Subcutaneous adipose tissue (tissue), 4 donors: ENCODE measurements around the gene ZNF791. TPM values are rescaled to one million over a fixed set of nuclear protein-coding genes. Genes with fewer than 3 reads are reported as not detected.

Experiments
- CTCF ChIP-seq: fragments of 450-650 bp; IDR thresholded peaks from one replicate; pipeline ENCODE4 v1.5.1; 2016; ENCODE audit warnings: low read depth, mild to moderate bottlenecking, control low read depth, antibody characterized with exemption, moderate library complexity
- total RNA-seq, 4 donors: library from RNA; depleted of rRNA; stranded (reverse); fragments of >200 nt; gene quantifications; one replicate each; pipeline ENCODE4 v1.1.0, GENCODE V29; 2016

Gene ZNF791
- total RNA-seq, 4 donors from 2014 or later, result 21.2 to 26.0 (median 24.9) TPM

- TF ChIP-seq CTCF, result no peak
These were observed 14.2 kb upstream of the ZNF791 start for GRCh38 chr19:12596485-12596884.

GRCh38 chr19:12596927-12597548, 13.7 kb upstream of the ZNF791 start:
- TF ChIP-seq CTCF, result no peak

GRCh38 chr19:12597594-12597993, 13.1 kb upstream of the ZNF791 start:
- TF ChIP-seq CTCF, result no peak

- no peak for TF ChIP-seq CTCF
These were observed 7.0 kb upstream of the ZNF791 start for GRCh38 chr19:12603714-12604113.

- no peak for TF ChIP-seq CTCF
These were observed 3.9 kb upstream of the ZNF791 start for GRCh38 chr19:12606796-12607195.

- no peak for TF ChIP-seq CTCF
These were observed 3.1 kb upstream of the ZNF791 start for GRCh38 chr19:12607631-12608030.

GRCh38 chr19:12611361-12611699, 610 bp downstream of the ZNF791 start:
- no peak for TF ChIP-seq CTCF
